IMR-90 (cell line): ENCODE measurements around the gene FANCG.

ENCODE experiments used
- BHLHE40 ChIP-seq: fragments of 150-350 bp; IDR thresholded peaks from 2 replicates; pipeline ENCODE4 v1.6.1; 2016; ENCODE audit warnings: mild to moderate bottlenecking, low read depth, low read length
- CEBPB ChIP-seq: IDR thresholded peaks from 2 replicates; pipeline ENCODE4 v1.6.1; 2012; ENCODE audit warnings: low read depth, low read length, improper control_type of control experiment
- ELK1 ChIP-seq: fragments of 150-350 bp; IDR thresholded peaks from 2 replicates; pipeline ENCODE4 v1.6.1; 2016; ENCODE audit warnings: low read depth, mild to moderate bottlenecking, low read length, moderate library complexity, borderline replicate concordance
- FOS ChIP-seq: fragments of 150-350 bp; IDR thresholded peaks from 2 replicates; pipeline ENCODE4 v1.6.1; 2016; ENCODE audit warnings: low read depth, low read length
- MAFK ChIP-seq: IDR thresholded peaks from 2 replicates; pipeline ENCODE4 v1.6.1; 2012; ENCODE audit warnings: low read depth, low read length, improper control_type of control experiment
- POLR2A ChIP-seq: IDR thresholded peaks from 2 replicates; pipeline ENCODE4 v1.6.1; 2012; ENCODE audit warnings: mild to moderate bottlenecking, low read depth, low read length
- RFX5 ChIP-seq: IDR thresholded peaks from 2 replicates; pipeline ENCODE4 v1.8.0; 2012; ENCODE audit warnings: low read depth, mild to moderate bottlenecking, low read length, moderate library complexity
- SMC3 ChIP-seq: fragments of 150-350 bp; IDR thresholded peaks from 2 replicates; pipeline ENCODE4 v1.6.1; 2016; ENCODE audit warnings: low read depth, mild to moderate bottlenecking, antibody characterized with exemption, low read length, moderate library complexity
- TF ChIP-seq, protein P1 (sequence below): conservative IDR thresholded peaks from 2 replicates; pipeline ENCODE4 v1.5.1; 2012; ENCODE audit warnings: mild to moderate bottlenecking, low read depth, low read length, improper control_type of control experiment
- TF ChIP-seq, protein P2 (sequence below): fragments of 150-350 bp; IDR thresholded peaks from 2 replicates; pipeline ENCODE4 v1.6.1; 2017; ENCODE audit warnings: mild to moderate bottlenecking, antibody characterized with exemption, low read length, low read depth

GRCh38 chr9:35115680-35116538, 36.2 kb upstream of the FANCG start, which contains the start of gene ATOSB:
- TF ChIP-seq, protein P1, sequence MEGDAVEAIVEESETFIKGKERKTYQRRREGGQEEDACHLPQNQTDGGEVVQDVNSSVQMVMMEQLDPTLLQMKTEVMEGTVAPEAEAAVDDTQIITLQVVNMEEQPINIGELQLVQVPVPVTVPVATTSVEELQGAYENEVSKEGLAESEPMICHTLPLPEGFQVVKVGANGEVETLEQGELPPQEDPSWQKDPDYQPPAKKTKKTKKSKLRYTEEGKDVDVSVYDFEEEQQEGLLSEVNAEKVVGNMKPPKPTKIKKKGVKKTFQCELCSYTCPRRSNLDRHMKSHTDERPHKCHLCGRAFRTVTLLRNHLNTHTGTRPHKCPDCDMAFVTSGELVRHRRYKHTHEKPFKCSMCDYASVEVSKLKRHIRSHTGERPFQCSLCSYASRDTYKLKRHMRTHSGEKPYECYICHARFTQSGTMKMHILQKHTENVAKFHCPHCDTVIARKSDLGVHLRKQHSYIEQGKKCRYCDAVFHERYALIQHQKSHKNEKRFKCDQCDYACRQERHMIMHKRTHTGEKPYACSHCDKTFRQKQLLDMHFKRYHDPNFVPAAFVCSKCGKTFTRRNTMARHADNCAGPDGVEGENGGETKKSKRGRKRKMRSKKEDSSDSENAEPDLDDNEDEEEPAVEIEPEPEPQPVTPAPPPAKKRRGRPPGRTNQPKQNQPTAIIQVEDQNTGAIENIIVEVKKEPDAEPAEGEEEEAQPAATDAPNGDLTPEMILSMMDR: no peak
- TF ChIP-seq POLR2A: no peak
- no peak for TF ChIP-seq MAFK
- TF ChIP-seq BHLHE40: peak; percentile 93
- no peak for TF ChIP-seq SMC3
- TF ChIP-seq, protein P2, sequence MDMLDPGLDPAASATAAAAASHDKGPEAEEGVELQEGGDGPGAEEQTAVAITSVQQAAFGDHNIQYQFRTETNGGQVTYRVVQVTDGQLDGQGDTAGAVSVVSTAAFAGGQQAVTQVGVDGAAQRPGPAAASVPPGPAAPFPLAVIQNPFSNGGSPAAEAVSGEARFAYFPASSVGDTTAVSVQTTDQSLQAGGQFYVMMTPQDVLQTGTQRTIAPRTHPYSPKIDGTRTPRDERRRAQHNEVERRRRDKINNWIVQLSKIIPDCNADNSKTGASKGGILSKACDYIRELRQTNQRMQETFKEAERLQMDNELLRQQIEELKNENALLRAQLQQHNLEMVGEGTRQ: peak; percentile 88
- no peak for TF ChIP-seq ELK1
- no peak for TF ChIP-seq RFX5
- no peak for TF ChIP-seq CEBPB
- no peak for TF ChIP-seq FOS
